Stimulated activated CD8-positive, alpha-beta memory T cell treated with anti-CD3 and anti-CD28 coated beads, Interleukin-4, amount 100 ng/mL, for 4 hours (primary cell): ENCODE data around the gene TMEM43.

Source experiments
- DNase-seq, 2 donors: peaks; one replicate each; pipeline ENCODE4 v3.0.0-alpha.2; 2020; ENCODE audit warnings: low read depth in 2 of 2, low spot score in 1 of 2

Gene TMEM43

DNA sequence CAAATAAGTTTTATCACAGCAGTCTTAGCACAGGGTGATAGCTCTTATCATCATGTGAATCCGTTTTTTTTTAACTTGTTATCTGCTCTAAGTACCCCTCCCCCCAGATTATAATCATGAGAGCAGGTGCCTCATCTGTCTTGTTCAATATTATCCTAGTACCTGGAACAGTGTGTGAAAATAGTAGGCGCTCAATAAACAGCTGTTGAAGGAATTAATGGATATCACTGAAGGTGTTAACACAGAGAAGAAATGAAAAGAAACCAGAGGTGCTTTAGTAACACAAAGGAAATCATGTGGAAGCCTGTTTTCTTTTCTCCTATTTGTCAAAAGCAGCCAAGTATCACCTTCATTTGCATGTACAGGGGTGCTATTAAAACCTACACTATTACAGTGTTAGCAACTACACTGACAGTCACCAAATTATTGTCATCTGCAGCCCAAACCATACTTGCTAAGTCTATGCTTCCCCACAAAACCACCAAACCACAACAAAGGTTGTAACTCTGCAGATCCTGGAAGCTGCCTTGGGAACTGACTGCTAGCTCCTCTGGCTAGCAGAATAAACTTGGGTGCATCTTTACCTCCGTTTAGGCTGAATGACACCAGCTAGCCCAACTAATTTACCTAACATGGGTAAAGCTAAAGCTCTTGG, 50.7 kb downstream of the TMEM43 start:
- DNase-seq, result no peak

DNA sequence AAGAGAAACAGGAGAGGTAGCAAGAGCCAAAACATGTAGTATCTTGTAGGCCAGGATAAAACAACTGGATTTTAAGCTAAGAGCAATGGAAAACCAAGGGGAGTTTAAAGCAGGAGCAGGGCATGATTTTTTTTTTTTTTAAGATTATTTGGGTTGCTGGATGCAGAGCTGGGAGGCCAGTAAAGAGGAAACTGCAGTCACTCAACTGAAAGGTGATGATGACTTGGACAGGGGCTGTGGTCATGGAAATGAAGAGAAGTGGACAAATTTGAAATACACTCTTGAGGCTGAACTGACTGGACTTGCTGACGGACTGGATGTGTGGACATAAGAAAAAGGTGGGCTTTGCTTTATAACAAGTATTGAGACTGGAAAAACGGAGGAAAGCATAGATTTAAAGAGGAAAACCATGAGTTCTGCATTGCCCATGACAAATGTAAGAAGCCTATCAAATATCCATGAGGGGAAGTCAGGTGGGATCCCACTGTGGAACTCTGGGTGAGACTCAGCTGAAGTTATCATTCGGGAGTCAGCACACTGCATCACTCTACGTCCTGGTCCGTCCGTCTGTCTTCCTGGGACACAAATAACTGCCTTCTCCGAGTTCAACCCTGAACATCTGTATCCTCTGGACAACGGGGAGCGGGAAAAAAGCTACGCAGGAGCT, 52.9 kb downstream of the TMEM43 start:
- DNase-seq, result no peak

GRCh38 chr3:14178247-14179113, 53.6 kb downstream of the TMEM43 start, which contains the start of the genes LSM3 and XPC:
LSM3 (plus strand) TSS chr3:14178817; CDS start chr3:14178861, 44 bp downstream.
XPC (minus strand) TSS chr3:14178601; CDS start chr3:14178568, 33 bp downstream.
- peak; percentile 92 to 96 for DNase-seq

GRCh38 chr3:14179114-14179465, 54.2 kb downstream of the TMEM43 start:
- DNase-seq, result no peak

DNA sequence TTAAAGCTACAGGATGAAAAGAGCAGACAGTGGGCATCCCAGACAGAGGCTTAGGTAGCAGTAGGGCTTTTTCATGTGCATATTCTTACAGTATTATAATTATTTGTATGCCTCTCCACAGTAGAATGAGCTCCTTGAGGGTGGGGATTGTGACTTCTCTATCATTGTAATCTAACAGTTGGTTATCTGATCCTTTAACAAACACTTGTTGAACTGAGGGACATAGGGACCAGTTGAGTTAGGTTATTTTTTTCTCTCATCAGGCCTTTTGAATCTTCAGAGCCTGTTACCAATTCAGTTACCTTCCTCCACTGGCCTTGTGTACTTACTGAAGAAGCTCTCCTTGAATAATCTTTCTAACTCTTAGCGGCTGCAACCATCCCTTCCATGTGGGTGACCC, 54.9 kb downstream of the TMEM43 start:
- DNase-seq, result no peak

- DNase-seq, result no peak
These were observed 56.4 kb downstream of the TMEM43 start for GRCh38 chr3:14181253-14181652.

GRCh38 chr3:14183015-14183577, 58.2 kb downstream of the TMEM43 start:
- DNase-seq, result no peak

DNA sequence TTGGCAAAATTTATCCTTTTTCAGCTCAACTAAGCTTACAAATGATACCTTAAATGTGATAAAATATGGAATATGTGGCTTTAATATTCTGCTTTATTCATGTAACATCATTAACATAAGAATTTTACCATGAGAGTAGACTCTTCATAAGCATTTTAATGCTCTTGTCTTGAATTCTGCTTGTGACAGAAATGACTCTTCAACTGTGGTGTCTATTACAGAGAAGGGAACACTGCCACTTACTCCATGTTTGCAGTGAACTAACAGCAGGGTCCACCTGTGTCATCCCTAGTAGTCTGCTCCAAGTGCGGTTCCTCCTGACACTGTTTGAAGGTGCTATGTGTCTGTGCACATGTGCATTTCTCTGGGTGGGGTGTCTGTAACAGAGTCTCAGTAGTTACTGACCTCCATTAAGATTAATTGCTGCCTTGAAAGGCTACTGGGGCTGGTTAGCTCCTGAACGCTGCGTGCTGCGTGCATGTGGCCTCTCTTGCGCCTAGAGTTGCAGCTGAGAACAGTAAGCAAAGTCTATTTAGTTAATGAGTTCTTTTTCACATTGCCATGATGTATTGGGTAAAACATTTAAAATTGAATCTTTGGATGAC, 62.1 kb downstream of the TMEM43 start:
- DNase-seq, result no peak

- DNase-seq, result no peak
These were observed 63.3 kb downstream of the TMEM43 start for GRCh38 chr3:14188041-14188754.
